GM18508 (cell line): ENCODE measurements around the gene ANKRD28.
"Not testable (repeated sequence)": the region's sequence is repeated elsewhere in the genome, so short reads cannot be mapped to it uniquely, and the experiment has no call there.

Experiments used
- ATAC-seq: cut with Tn5 transposase; IDR thresholded peaks from one replicate; pipeline ENCODE4 v1.9.1; 2021; ENCODE audit warnings: moderate number of reproducible peaks; ENCODE audit not compliant: insufficient read depth, unreplicated experiment

Gene ANKRD28

DNA sequence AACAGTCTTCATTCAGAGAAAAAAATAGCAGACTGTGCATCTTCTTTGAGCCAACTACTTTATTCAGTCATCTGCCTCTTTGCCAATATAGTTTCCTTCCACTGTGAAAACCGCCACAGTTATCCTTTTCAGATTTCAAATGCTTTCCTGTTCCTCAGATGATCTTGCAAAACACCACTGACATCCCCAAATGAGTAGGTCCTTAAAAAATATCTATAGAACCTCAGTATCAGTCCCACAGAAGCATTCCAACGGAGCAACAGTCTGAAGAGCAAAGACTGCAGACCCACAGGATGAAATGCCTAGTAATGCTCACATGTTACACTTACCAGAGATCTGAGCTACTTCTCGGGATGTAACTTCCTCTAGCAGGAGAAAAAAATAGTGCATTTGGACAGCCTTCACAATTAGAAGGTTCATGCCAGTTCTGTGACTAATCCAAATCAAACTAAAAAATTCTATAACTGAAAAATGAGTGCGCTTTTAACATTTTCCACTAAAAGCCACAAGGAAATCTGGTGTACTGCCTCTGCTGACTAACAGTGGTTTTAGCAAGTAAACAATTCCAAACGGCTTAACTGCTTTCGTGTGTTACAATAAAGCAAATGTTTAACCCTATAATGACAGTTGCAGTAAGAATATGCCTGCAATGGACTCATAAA, at the start of gene ANKRD28:
Gene ANKRD28 (minus strand): TSS at position 338 of the 662 bp plus-strand sequence. CDS start 1,458 bp downstream, outside the sequence.
- no peak for ATAC-seq

- ATAC-seq, result no peak
These were observed 49.5 kb upstream of the ANKRD28 start for GRCh38 chr3:15847239-15847638.

GRCh38 chr3:15846606-15847005, 48.8 kb upstream of the ANKRD28 start:
- no peak for ATAC-seq

- ATAC-seq, result peak; percentile 64
These were observed 47.7 kb upstream of the ANKRD28 start for GRCh38 chr3:15845475-15845874.

GRCh38 chr3:15844889-15845288, 47.1 kb upstream of the ANKRD28 start:
- no peak for ATAC-seq

- ATAC-seq, result not testable (repeated sequence)
These were observed 43.6 kb upstream of the ANKRD28 start for GRCh38 chr3:15841091-15841973.

DNA sequence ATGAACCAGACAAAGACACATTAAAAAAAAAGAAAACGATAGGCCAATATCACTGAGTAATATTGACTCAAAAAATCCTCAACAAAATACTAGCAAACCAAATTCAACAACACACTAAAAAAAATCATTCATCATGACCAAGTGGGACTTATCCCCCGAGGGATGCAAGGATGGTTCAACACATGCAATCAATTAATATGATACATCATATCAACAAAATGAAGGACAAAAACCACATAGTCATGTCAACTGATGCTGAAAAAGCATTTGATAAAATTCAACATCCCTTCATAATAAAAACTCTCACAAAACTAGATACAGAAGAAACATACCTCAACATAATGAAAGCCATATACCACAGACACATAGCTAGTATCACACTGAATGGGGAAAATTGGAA, 41.8 kb upstream of the ANKRD28 start:
- ATAC-seq, result no peak

GRCh38 chr3:15831927-15832326, 34.1 kb upstream of the ANKRD28 start:
- no peak for ATAC-seq

DNA sequence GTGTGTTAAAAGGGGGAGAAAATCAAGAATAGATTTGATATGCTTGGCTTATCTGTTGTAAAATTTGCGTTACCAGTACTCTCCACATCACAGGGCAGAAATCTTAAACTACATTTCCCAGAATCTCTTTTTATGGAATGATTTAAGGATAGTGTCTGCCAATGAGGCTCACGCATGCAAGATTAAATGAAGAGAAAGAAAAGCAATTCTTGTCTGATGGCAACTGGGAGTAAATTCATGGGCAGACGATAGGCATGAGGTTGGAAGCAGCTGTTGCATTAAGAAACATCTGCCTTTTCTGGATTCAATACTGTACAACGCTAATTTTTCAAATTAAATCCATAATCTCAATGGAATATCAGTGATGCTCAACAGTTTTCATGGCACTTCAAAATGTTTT, 27.2 kb upstream of the ANKRD28 start:
- ATAC-seq, result no peak

DNA sequence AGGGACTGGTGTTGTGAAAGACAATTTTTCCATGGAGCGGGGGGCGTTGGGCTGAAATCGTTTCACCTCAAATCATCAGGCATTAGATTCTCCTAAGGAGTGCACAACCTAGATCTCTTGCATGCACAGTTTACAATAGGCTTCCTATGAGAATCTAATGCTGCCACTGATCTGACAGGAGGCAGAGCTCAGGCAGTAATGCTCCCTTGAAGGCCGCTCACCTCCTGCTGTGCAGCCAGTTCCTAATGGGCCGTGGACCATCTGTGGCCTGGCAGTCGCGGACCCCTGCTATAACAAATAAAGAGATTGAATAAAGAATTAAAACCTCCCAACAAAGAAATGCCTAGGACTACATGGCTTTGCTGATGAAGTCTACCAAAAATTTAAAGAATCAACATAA, 25.3 kb upstream of the ANKRD28 start:
- ATAC-seq, result no peak

DNA sequence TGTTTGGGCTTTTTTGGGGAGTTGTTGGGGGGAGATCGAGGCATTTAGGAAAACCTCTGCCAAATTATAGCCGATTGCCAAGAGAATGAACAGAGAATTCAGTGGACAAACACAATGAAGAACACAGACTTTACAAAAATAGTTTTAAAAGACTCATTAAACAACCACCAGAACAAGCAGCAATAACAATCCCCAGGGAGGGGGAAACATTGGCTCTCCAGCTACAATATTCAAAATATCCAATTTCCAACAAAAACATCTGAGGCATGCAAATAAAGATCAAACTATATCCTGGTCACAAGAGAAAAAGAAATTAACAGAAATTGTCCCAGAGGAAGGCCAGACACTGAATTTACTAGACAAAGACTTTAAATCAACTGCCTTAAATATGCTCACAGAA, 24.5 kb upstream of the ANKRD28 start:
- no peak for ATAC-seq

DNA sequence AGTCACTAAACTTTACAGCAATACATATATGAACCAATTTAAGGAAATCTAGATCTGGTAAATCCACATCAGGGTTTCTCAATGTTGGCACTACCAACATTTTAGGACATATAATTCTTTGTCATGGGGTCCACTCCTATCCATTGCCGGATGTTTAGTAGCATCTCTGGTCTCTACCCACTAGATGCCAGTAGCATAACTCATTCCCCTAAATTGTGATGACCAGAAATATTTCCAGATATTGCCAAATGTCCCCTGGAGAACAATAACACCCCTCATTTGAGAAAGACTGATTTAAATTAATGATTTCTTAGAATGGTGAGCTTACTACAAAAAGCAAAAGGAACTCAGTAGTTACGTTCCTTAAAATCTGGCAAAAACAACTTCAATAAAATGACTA, 23.1 kb upstream of the ANKRD28 start:
- no peak for ATAC-seq

- no peak for ATAC-seq
These were observed 21.8 kb upstream of the ANKRD28 start for GRCh38 chr3:15819576-15819975.

- ATAC-seq, result no peak
These were observed 21.3 kb upstream of the ANKRD28 start for GRCh38 chr3:15819043-15819442.

DNA sequence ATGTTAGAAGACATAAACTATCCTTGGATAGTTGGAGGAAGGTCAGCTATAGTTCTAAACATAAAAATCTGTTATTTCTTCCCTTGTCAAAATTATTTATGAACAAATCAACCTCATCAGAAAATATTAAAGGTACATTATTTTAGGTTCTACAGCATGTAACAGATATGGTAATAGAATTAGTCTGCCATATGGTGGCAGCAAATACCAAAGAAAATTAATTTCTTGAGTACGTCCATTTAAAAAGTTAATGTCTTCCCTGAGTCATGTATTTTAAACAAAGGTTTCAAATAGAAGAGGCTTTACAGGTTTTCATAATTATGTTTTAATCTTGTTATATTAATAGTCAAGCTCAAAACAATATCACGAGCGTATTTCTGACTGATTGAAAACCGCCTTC, 17.9 kb upstream of the ANKRD28 start:
- ATAC-seq, result no peak

DNA sequence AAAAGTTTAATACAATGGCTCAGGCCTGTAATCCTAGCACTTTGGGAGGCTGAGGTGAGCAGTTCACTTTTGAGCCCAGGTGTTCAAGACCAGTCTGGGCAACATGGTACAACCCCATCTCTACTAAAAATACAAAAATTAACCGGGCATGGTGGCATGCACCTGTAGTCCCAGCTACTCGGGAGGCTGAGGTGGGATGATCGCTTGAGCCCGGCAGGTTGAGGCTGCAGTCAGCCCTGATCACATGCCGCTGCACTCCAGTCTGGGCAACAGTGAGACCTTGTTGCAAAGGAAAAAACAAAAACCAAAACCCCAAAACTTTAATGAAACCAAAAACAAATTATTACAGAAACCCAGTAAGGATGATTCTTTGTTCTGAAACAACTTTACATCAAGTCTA, 15.3 kb upstream of the ANKRD28 start:
- ATAC-seq, result not testable (repeated sequence)

- ATAC-seq, result no peak
These were observed 14.4 kb upstream of the ANKRD28 start for GRCh38 chr3:15812183-15812582.

- no peak for ATAC-seq
These were observed 12.9 kb upstream of the ANKRD28 start for GRCh38 chr3:15810702-15811101.

DNA sequence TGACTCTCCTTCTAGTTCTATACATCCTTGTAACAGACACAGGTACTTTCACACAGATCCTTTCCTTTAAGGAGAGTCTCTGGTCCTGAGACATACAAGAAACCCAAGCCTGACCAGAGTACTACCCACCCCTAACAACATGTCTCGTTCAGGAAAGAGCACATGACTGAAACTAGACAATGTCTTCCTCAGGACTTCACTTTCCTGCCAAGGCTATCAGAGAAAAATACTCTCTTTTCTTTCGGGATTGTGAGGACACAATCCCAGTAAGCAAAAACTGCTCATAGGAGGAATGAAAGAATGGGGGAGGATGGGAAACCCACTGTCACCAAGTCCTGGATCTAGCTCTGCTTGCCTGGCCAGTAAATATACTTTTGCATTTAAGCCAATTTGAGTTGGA, 11.5 kb upstream of the ANKRD28 start:
- no peak for ATAC-seq

DNA sequence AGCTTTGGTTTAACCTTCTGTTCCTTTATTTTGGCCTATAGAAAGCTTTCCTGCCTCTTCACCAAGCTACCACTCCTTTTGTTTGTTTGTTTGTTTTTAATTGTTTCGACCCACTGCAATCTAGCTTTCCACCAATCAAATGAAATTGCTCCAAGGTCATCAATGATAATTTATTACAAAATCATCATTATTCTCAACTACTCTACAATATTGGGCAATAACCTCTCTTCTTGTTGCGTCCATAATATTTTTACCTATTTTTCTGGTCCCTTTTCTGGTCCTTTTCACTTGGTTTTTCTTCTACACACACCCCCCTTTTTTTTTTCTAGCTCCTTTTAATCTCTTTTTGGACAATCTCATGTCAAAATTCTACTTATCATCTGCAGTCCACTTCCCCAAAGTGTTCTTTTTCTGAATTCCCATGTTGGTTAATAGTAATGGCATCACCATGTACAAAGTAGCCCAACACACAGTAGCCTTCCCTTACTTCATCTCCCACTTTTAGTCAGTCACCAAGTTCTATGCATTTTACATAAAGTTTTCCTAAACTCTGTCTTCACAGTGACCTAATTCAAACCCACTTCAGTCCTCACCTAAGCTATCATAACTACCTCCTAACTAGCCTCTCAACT, 11.0 kb upstream of the ANKRD28 start:
- no peak for ATAC-seq

DNA sequence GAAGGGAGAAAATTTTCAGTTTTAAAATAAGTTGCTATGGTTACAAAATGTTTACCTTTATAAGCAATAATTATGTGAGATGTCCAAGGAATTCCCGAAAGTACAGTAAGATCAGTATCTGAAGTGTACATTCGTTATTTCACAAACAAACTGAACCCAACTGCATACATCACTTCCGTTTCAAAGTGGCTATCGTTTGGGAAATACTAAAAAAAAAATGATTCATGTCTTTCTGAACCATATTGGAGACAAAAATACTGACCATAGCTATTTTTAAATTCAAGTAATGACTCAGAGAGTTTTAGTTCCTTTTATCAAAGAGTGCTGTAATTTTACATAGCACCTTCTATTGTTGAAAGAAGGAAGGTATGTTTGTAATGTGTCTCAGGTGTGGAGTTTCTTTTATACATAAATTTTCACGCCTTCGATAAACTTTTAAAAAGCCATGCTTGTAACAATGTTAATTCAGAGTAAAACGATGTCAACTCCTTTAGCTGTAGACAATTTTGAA, 8.0 kb upstream of the ANKRD28 start:
- peak; percentile 58 for ATAC-seq
